Thoracic aorta (tissue), 2 donors: Measurements from ENCODE around the gene ARRDC5. TPM values are rescaled to one million over a fixed set of nuclear protein-coding genes. Genes with fewer than 3 reads are reported as not detected.

Source experiments
- ATAC-seq: fragments of 150-250 bp; one replicate; pipeline ENCODE4 v1.8.0; 2017; ENCODE audit warnings: low read depth; ENCODE audit not compliant: insufficient number of reproducible peaks, low FRiP score
- DNase-seq: peaks from one replicate; pipeline ENCODE4 v3.0.0-alpha.2; 2020; ENCODE audit warnings: low spot score
- H3K27ac ChIP-seq, 2 donors: fragments of 200-600 bp; sonication (generic); 1 replicate in 1 of 2; 2 replicates in 1 of 2; pipeline ENCODE4 v1.5.1; 2016; ENCODE audit warnings: mild to moderate bottlenecking in 2 of 2, moderate library complexity in 2 of 2
- H3K27me3 ChIP-seq: fragments of 200-600 bp; sonication (generic); replicated peaks from 2 replicates; pipeline ENCODE4 v1.6.0; 2016; ENCODE audit warnings: mild to moderate bottlenecking; ENCODE audit not compliant: insufficient read depth
- H3K36me3 ChIP-seq: fragments of 200-600 bp; sonication (generic); one replicate; pipeline ENCODE4 v1.5.1; 2016
- H3K4me1 ChIP-seq, 2 donors: fragments of 200-600 bp; sonication (generic); 1 replicate in 1 of 2; 2 replicates in 1 of 2; pipeline versions ENCODE4 v1.5.1 to v1.6.0; 2016; ENCODE audit warnings: low read depth in 2 of 2, mild to moderate bottlenecking in 1 of 2; ENCODE audit not compliant: control insufficient read depth in 1 of 2
- H3K4me3 ChIP-seq: fragments of 200-600 bp; sonication (generic); 2 replicates; pipeline ENCODE4 v1.5.1; 2016; ENCODE audit warnings: mild to moderate bottlenecking
- H3K9me3 ChIP-seq: fragments of 200-600 bp; sonication (generic); 2 replicates; pipeline ENCODE4 v1.5.1; 2016
- CTCF ChIP-seq: fragments of 200-600 bp; sonication (generic); IDR thresholded peaks from one replicate; pipeline ENCODE4 v1.5.1; 2019; ENCODE audit warnings: antibody characterized with exemption
- total RNA-seq, 2 donors: library from RNA; depleted of rRNA; stranded (reverse); fragments of >200 nt; gene quantifications; one replicate each; pipeline versions ENCODE4 v1.1.0 to v1.2.3, GENCODE V29; 2016

Gene ARRDC5
- total RNA-seq, 2 donors from 2014 or later = 0.49 to 3.1 TPM

DNA sequence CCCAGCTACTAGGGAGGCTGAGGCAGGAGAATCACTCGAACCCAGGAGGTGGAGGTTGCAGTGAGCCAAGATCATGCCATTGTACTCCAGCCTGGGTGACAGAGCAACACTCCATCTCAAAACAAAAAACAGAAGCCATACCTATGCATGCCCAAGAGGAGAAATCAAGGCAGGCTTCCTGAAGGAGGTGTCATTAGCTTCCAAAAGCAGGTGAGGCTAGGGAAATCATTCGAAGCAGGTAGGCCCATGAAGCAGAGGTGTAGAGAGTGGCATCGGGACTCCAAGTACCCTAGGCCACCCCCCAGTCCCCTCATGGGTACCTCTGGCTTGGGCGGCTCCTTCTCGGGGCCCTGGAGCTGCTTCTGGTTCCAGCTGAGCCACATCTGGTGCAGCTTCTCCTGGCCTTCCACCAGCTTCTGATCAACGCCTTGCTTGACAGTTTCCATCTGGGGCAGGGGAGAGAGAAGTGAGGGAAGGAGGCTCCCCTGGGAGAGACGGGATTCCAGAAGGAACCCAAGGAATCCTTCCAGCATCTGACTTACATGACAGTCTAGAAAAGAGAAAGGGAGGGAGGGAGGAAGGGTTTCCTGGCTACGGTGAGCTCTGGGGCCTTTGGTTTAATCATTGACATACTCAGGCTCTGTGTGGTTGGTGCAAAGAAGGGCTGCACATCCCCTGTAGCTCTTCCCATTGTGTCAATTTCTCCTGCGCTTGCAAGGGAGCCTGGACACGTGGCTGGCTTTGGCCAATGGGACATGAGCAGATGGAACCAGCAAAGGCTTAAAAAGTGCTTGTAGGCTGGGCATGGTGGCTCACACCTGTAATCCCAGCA lies 58.1 kb downstream of the ARRDC5 start:
- H3K27me3 ChIP-seq = no peaks in the 10 kb centered on the region
- peaks cover 4 to 12% of the 10 kb centered on the region in 2 donors for H3K4me1 ChIP-seq
- no peak for TF ChIP-seq CTCF
- H3K36me3 ChIP-seq = peaks cover 36% of the 10 kb centered on the region
- H3K9me3 ChIP-seq = no peaks in the 10 kb centered on the region
- no peak for DNase-seq
- H3K4me3 ChIP-seq = no peak overlapping the region
- ATAC-seq = no peak
- peak overlapping the region; percentile 22 to 81 for H3K27ac ChIP-seq

DNA sequence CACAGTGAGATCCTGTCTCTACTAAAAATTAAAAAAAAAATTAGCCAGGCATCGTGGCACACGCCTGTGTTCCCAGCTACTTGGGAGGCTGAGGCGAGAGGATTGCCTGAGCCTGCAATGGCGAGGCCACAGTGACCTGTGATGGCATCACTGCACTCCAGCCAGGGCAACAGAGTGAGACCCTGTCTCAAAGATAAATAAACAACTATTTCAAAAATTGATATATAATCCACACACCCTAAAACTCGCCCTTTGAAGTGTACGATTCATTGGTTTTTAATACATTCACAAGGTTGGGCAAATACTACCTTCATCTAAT lies 59.1 kb downstream of the ARRDC5 start:
- H3K4me1 ChIP-seq = peaks cover 4 to 12% of the 10 kb centered on the region in 2 donors
- H3K27ac ChIP-seq = no peak overlapping the region
- no peak for TF ChIP-seq CTCF
- no peaks in the 10 kb centered on the region for H3K9me3 ChIP-seq
- H3K36me3 ChIP-seq = peaks cover 45% of the 10 kb centered on the region
- DNase-seq = no peak
- H3K27me3 ChIP-seq = no peaks in the 10 kb centered on the region
- H3K4me3 ChIP-seq = no peak overlapping the region
- no peak for ATAC-seq

Other genes starting within 250 kb of the ARRDC5 start
- gene MYDGF, start 232.6 kb downstream of the ARRDC5 start, total RNA-seq = 10 to 100 TPM; 59.3 to 72.9 TPM
- gene DPP9, start 179.1 kb downstream of the ARRDC5 start, total RNA-seq = 10 to 100 TPM; 67.9 to 73.8 TPM
- 10 to 100 TPM; 15.7 to 17.1 TPM for gene FEM1A, start 111.2 kb downstream of the ARRDC5 start, total RNA-seq
- gene TICAM1, start 71.2 kb downstream of the ARRDC5 start, total RNA-seq = 10 to 100 TPM; 10.0 to 14.0 TPM
- gene PLIN3, start 35.2 kb downstream of the ARRDC5 start, total RNA-seq = 10 to 100 TPM; 41.7 to 51.6 TPM
- gene UHRF1, start 6.6 kb upstream of the ARRDC5 start, total RNA-seq = 1 to 10 TPM; 1.6 to 2.2 TPM
- 10 to 100 TPM; 49.1 to 54.0 TPM for gene KDM4B, start 66.2 kb upstream of the ARRDC5 start, total RNA-seq